ENCODE results near the gene CCNL1.
"Not testable (repeated sequence)": the region's sequence is repeated elsewhere in the genome, so short reads cannot be mapped to it uniquely, and the experiment has no call there.

CCNL1 gene

GRCh38 chr3:157166561-157166960 lies 6.6 kb upstream of the CCNL1 start:
- no peak for TF ChIP-seq CTCF (conservative IDR thresholded peaks at IDR 0.05; ENCODE audit: low read depth, low read length)
- H3K4me3 ChIP-seq (ENCODE audit: low read length), result no peak overlapping the region
- peak; percentile 52 for DNase-seq (ENCODE audit: low read depth)

GRCh38 chr3:157166115-157166514 lies 6.2 kb upstream of the CCNL1 start:
- no peak for TF ChIP-seq CTCF (conservative IDR thresholded peaks at IDR 0.05; ENCODE audit: low read depth, low read length)

GRCh38 chr3:157163217-157163953 lies 3.4 kb upstream of the CCNL1 start:
- DNase-seq (ENCODE audit: low read depth), result no peak

More at GRCh38 chr3:157166115-157166514, 6.2 kb upstream of the CCNL1 start:
- no peak overlapping the region for H3K4me3 ChIP-seq (ENCODE audit: low read length)
- DNase-seq (ENCODE audit: low read depth), result no peak

GRCh38 chr3:157162620-157163019 lies 2.7 kb upstream of the CCNL1 start:
- TF ChIP-seq CTCF (conservative IDR thresholded peaks at IDR 0.05; ENCODE audit: low read depth, low read length), result peak; percentile 24
- DNase-seq (ENCODE audit: low read depth), result not testable (repeated sequence)

More at GRCh38 chr3:157163217-157163953, 3.4 kb upstream of the CCNL1 start:
- no peak for TF ChIP-seq CTCF (conservative IDR thresholded peaks at IDR 0.05; ENCODE audit: low read depth, low read length)
- no peak overlapping the region for H3K4me3 ChIP-seq (ENCODE audit: low read length)

GRCh38 chr3:157160658-157161424 lies 894 bp upstream of the CCNL1 start:
- DNase-seq (ENCODE audit: low read depth), result peak; percentile 84
- TF ChIP-seq CTCF (conservative IDR thresholded peaks at IDR 0.05; ENCODE audit: low read depth, low read length), result no peak
- H3K4me3 ChIP-seq (ENCODE audit: low read length), result peak overlapping the region; percentile 82

More at GRCh38 chr3:157162620-157163019, 2.7 kb upstream of the CCNL1 start:
- not testable (repeated sequence) for H3K4me3 ChIP-seq (ENCODE audit: low read length)

- H3K4me3 ChIP-seq (ENCODE audit: low read length), result peak overlapping the region; percentile 82
- peak; percentile 3 for TF ChIP-seq CTCF (conservative IDR thresholded peaks at IDR 0.05; ENCODE audit: low read depth, low read length)
- DNase-seq (ENCODE audit: low read depth), result no peak
These were observed 748 bp downstream of the CCNL1 start for GRCh38 chr3:157159037-157159761.

Data from retinal pigment epithelial cell (primary cell).